MG63 (cell line): ENCODE measurements around the gene ATP5IF1. TPM values are rescaled to one million over a fixed set of nuclear protein-coding genes. Genes with fewer than 3 reads are reported as not detected.

Experiments used
- DNase-seq: peaks from one replicate; pipeline ENCODE4 v3.0.0-alpha.2; 2020
- H3K27me3 ChIP-seq: fragments of 250-450 bp; sonication (Bioruptor Pico); 2 replicates; pipeline ENCODE4 v1.5.1; 2020; ENCODE audit warnings: mild to moderate bottlenecking, moderate library complexity
- H3K36me3 ChIP-seq: fragments of 250-450 bp; sonication (Bioruptor Pico); 2 replicates; pipeline ENCODE4 v1.5.1; 2020; ENCODE audit warnings: mild to moderate bottlenecking, moderate library complexity
- H3K4me3 ChIP-seq: fragments of 250-450 bp; sonication (Bioruptor Pico); 2 replicates; pipeline ENCODE4 v1.5.1; 2020; ENCODE audit warnings: mild to moderate bottlenecking, moderate library complexity
- H3K9me3 ChIP-seq: fragments of 250-450 bp; sonication (Bioruptor Pico); 2 replicates; pipeline ENCODE4 v1.5.1; 2020; ENCODE audit warnings: mild to moderate bottlenecking, moderate library complexity
- total RNA-seq: library from RNA; depleted of rRNA; stranded (reverse); fragments of >200 nt; shearing (Covaris generic); gene quantifications from 2 replicates; pipeline ENCODE4 v1.2.3, GENCODE V29; 2014; ENCODE audit warnings: low replicate concordance

ATP5IF1 gene
- total RNA-seq, 1 experiment from 2014 or later = 56.3 TPM

GRCh38 chr1:28256197-28256827 lies 20.4 kb downstream of the ATP5IF1 start:
- DNase-seq = no peak
- H3K36me3 ChIP-seq = peaks cover 5% of the 10 kb centered on the region; the same call in 1 of the 2 replicates
- H3K27me3 ChIP-seq = no peaks in the 10 kb centered on the region
- H3K9me3 ChIP-seq = no peaks in the 10 kb centered on the region
- no peak overlapping the region for H3K4me3 ChIP-seq

DNA sequence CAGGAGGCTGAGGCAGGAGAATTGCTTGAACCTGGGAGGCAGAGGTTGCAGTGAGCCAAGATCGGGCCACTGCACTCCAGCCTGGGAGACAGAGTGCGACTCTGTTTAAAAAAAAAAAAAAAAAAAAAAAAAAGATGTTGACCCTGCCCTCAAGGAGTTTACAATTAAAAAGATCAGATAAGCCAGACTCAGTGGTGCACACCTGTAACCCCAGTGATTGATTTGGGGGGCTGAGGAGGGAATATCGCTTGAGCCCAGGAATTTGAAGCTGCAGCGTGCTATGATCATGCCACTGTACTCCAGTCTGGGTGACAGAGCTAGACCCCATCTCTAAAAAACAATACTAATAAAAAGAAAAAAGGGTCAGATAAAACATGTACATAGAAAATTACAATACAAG lies 21.8 kb downstream of the ATP5IF1 start:
- DNase-seq = no peak
- no peaks in the 10 kb centered on the region for H3K9me3 ChIP-seq
- peaks cover 9% of the 10 kb centered on the region; the same call in 1 of the 2 replicates for H3K36me3 ChIP-seq
- no peaks in the 10 kb centered on the region for H3K27me3 ChIP-seq
- no peak overlapping the region for H3K4me3 ChIP-seq

GRCh38 chr1:28258628-28259251 lies 22.8 kb downstream of the ATP5IF1 start:
- no peaks in the 10 kb centered on the region for H3K27me3 ChIP-seq
- peaks cover 9% of the 10 kb centered on the region; the same call in 1 of the 2 replicates for H3K36me3 ChIP-seq
- peak; percentile 51 for DNase-seq
- peak overlapping the region; percentile 85 for H3K4me3 ChIP-seq
- H3K9me3 ChIP-seq = no peaks in the 10 kb centered on the region

DNA sequence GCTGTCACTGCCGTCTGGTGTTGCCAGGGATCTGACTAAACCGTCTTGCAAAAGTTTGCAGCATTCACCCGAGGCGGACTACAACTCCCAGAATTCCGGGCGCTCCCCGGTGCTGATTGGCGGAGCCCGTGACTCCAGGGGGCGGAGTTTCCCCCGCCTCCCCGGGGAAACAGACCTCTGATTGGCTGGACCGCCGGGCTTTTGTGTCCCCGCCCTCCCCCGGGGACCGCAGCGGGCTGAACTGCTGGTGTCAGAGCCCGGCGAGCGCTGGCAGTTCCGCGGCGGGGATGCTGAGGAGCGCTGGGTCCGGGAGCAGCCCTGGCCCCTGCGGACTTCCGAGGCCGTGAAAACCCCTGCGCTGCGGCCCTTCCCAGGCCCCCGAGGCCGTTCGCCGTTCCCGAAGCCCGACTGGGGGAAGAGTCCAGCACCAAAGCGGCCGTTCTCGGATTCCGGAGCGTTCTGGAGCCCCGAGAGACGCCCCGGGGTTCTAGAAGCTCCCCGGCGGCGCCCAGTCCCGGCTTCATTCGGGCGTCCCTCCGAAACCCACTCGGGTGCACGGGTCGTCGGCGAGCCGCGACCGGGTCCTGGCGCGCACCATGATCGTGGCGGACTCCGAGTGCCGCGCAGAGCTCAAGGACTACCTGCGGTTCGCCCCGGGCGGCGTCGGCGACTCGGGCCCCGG lies 23.5 kb downstream of the ATP5IF1 start, which contains the start of gene SESN2:
TSS of gene SESN2 (plus strand) at position 267 of the 682 bp plus-strand sequence. CDS start at position 597, 330 bp downstream.
- DNase-seq = peak; percentile 98
- Histone ChIP-seq H3K4me3 (peak within 1 kb of the TSS; percentile 85), H3K9me3 (no peaks in the 10 kb centered on the region), H3K27me3 (no peaks in the 10 kb centered on the region), H3K36me3 (peaks cover 9% of the 10 kb centered on the region; the same call in 1 of the 2 replicates)

GRCh38 chr1:28259934-28260802 lies 24.2 kb downstream of the ATP5IF1 start:
- Histone ChIP-seq H3K9me3 (no peaks in the 10 kb centered on the region), H3K27me3 (no peaks in the 10 kb centered on the region), H3K4me3 (peak overlapping the region; percentile 85), H3K36me3 (peaks cover 9% of the 10 kb centered on the region; the same call in 1 of the 2 replicates)
- DNase-seq = peak; percentile 77

DNA sequence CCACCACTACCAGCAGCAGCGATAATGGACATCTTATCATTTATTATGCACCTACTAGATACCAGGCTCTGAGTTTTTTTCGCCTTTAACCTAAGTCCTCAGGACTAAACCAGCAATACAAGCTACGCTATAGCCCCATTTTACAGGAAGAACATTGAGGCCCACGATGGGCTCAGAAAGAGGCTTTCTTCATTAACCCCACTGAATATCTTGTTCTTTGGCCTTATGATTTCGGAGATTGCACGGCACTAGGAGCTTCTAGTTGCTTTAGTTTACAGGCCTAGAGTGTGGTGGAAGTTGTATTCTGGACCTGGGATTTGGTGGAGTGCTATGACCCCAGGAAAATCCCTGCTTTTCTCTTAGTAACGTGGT lies 24.9 kb downstream of the ATP5IF1 start:
- H3K27me3 ChIP-seq = no peaks in the 10 kb centered on the region
- peak overlapping the region; percentile 85 for H3K4me3 ChIP-seq
- peaks cover 9% of the 10 kb centered on the region; the same call in 1 of the 2 replicates for H3K36me3 ChIP-seq
- H3K9me3 ChIP-seq = no peaks in the 10 kb centered on the region
- DNase-seq = no peak

DNA sequence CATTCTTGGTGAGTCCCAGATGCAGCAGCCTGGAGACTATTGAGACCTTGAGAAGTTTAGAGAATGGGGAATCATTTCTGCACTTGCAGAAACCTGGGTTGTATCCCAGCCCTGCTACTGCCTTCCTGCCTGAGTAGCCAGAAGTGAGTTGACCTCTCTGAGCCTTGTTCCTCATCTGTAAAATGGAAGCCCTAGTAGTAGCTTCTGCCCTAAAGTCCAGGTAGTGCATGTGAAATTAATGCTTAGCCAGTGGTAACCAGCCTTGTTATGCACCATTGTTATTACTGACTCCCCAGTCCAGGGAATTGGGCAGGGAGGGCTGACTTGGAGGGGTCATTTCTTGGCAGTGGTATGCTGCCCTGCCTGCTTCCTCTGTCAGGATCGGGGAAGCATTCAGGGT lies 29.0 kb downstream of the ATP5IF1 start:
- H3K27me3 ChIP-seq = no peaks in the 10 kb centered on the region
- peaks cover 19% of the 10 kb centered on the region for H3K36me3 ChIP-seq
- H3K4me3 ChIP-seq = no peak overlapping the region
- no peaks in the 10 kb centered on the region for H3K9me3 ChIP-seq
- no peak for DNase-seq

GRCh38 chr1:28265577-28265976 lies 29.7 kb downstream of the ATP5IF1 start:
- Histone ChIP-seq H3K4me3 (no peak overlapping the region), H3K27me3 (no peaks in the 10 kb centered on the region), H3K36me3 (peaks cover 22% of the 10 kb centered on the region), H3K9me3 (no peaks in the 10 kb centered on the region)
- DNase-seq = no peak

GRCh38 chr1:28266920-28267322 lies 31.0 kb downstream of the ATP5IF1 start:
- no peak for DNase-seq
- no peaks in the 10 kb centered on the region for H3K9me3 ChIP-seq
- peaks cover 28% of the 10 kb centered on the region for H3K36me3 ChIP-seq
- no peak overlapping the region for H3K4me3 ChIP-seq
- H3K27me3 ChIP-seq = no peaks in the 10 kb centered on the region

DNA sequence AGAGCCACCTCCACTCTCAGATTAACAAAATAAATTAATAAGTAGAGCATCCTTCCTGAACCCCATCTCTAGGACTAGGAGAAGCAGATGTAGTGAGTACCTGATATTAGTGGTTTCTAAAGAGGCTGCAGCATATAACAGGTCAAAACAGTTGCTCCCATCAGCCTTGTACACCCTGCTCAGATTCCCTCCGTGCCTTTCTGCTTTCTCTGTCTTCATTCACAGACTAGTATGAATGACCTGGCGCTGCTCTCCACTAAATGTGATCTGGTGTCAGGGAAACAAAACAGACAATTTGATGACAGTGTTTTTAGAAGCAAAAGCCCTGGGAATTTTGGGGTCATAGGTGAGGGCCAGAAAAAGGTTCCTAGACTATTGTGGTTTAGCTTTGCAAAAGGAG lies 31.7 kb downstream of the ATP5IF1 start:
- Histone ChIP-seq H3K4me3 (no peak overlapping the region), H3K9me3 (no peaks in the 10 kb centered on the region), H3K27me3 (no peaks in the 10 kb centered on the region), H3K36me3 (peaks cover 33% of the 10 kb centered on the region)
- DNase-seq = no peak

DNA sequence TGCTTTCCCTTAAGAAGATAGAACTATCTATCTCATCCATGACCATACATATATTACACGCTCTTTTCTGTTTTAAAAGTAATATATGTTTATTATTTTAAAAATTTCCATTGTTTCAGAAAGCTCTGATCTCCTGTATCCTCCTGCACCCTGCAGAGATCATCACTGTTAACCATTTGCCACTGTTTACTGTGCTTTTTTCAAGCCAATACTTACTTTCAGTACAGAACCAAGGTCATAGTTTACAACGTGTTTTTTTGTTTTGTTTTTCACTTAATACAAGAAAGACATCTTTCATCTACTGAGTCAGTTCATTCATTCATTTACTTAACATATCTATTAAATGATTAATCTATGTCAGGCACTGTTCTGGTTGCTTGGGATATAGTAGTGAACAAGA lies 33.6 kb downstream of the ATP5IF1 start:
- H3K36me3 ChIP-seq = peaks cover 52% of the 10 kb centered on the region
- DNase-seq = no peak
- no peaks in the 10 kb centered on the region for H3K27me3 ChIP-seq

DNA sequence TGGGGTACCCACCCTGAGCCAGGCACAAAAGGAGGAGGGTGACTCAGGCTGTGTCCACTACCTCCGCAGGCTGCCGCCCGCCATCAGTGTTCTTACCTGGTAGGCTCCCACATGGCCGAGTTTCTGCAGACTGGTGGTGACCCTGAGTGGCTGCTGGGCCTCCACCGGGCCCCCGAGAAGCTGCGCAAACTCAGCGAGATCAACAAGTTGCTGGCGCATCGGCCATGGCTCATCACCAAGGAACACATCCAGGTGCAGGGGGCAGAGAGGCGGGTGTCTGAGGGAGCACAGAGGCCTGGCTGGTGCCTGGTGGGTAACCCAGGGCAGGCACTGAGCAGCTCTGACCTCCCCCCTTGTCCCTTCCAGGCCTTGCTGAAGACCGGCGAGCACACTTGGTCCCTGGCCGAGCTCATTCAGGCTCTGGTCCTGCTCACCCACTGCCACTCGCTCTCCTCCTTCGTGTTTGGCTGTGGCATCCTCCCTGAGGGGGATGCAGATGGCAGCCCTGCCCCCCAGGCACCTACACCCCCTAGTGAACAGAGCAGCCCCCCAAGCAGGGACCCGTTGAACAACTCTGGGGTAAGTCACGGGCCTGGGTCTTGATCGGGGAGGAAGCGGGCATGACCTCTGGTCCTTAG lies 36.4 kb downstream of the ATP5IF1 start:
- no peak for DNase-seq
- no peaks in the 10 kb centered on the region for H3K9me3 ChIP-seq
- H3K4me3 ChIP-seq = no peak overlapping the region
- no peaks in the 10 kb centered on the region for H3K27me3 ChIP-seq
- peaks cover 61% of the 10 kb centered on the region for H3K36me3 ChIP-seq

More for the DNA sequence above, 33.6 kb downstream of the ATP5IF1 start:
- Histone ChIP-seq H3K9me3 (no peaks in the 10 kb centered on the region), H3K4me3 (no peak overlapping the region)

DNA sequence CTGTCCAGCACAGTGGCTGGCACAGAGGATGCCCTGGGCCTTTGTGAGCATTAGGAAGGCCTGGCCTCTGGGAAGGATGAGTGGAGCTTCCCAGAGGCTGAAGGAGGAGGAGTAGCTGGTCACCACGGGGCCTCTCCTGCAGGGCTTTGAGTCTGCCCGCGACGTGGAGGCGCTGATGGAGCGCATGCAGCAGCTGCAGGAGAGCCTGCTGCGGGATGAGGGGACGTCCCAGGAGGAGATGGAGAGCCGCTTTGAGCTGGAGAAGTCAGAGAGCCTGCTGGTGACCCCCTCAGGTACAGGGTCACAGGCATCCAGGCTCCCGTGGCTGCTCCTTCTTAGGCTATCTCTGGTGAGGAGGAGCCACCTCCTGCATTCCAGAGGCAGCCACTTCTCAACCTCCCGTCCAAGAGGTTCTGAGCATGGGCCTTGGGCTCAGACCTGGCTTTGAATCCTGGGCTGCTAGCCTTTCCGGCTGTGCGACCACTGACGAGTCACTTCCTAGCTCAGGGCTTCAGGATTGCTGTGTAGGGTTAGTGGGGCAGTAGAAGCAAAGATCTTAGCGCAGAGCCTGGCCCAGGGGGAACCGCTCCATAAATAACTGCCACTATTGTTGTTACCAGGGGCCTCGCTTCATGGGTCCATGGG lies 37.4 kb downstream of the ATP5IF1 start:
- Histone ChIP-seq H3K27me3 (no peaks in the 10 kb centered on the region), H3K9me3 (no peaks in the 10 kb centered on the region), H3K4me3 (no peak overlapping the region), H3K36me3 (peaks cover 70% of the 10 kb centered on the region)
- peak; percentile 38 for DNase-seq

- Histone ChIP-seq H3K4me3 (no peak overlapping the region), H3K27me3 (no peaks in the 10 kb centered on the region), H3K9me3 (no peaks in the 10 kb centered on the region), H3K36me3 (peaks cover 71% of the 10 kb centered on the region)
- no peak for DNase-seq
Measured at GRCh38 chr1:28278763-28279162, 42.8 kb downstream of the ATP5IF1 start.

GRCh38 chr1:28279721-28280120 lies 43.8 kb downstream of the ATP5IF1 start:
- peaks cover 62% of the 10 kb centered on the region for H3K36me3 ChIP-seq
- H3K4me3 ChIP-seq = no peak overlapping the region
- no peaks in the 10 kb centered on the region for H3K9me3 ChIP-seq
- no peak for DNase-seq
- H3K27me3 ChIP-seq = no peaks in the 10 kb centered on the region

GRCh38 chr1:28280501-28280900 lies 44.6 kb downstream of the ATP5IF1 start:
- no peaks in the 10 kb centered on the region for H3K27me3 ChIP-seq
- no peak for DNase-seq
- no peak overlapping the region for H3K4me3 ChIP-seq
- H3K36me3 ChIP-seq = peaks cover 58% of the 10 kb centered on the region
- no peaks in the 10 kb centered on the region for H3K9me3 ChIP-seq
